Measurements from ENCODE around the gene CILP. TPM values are rescaled to one million over a fixed set of nuclear protein-coding genes. Genes with fewer than 3 reads are reported as not detected.

CILP gene, protein sequence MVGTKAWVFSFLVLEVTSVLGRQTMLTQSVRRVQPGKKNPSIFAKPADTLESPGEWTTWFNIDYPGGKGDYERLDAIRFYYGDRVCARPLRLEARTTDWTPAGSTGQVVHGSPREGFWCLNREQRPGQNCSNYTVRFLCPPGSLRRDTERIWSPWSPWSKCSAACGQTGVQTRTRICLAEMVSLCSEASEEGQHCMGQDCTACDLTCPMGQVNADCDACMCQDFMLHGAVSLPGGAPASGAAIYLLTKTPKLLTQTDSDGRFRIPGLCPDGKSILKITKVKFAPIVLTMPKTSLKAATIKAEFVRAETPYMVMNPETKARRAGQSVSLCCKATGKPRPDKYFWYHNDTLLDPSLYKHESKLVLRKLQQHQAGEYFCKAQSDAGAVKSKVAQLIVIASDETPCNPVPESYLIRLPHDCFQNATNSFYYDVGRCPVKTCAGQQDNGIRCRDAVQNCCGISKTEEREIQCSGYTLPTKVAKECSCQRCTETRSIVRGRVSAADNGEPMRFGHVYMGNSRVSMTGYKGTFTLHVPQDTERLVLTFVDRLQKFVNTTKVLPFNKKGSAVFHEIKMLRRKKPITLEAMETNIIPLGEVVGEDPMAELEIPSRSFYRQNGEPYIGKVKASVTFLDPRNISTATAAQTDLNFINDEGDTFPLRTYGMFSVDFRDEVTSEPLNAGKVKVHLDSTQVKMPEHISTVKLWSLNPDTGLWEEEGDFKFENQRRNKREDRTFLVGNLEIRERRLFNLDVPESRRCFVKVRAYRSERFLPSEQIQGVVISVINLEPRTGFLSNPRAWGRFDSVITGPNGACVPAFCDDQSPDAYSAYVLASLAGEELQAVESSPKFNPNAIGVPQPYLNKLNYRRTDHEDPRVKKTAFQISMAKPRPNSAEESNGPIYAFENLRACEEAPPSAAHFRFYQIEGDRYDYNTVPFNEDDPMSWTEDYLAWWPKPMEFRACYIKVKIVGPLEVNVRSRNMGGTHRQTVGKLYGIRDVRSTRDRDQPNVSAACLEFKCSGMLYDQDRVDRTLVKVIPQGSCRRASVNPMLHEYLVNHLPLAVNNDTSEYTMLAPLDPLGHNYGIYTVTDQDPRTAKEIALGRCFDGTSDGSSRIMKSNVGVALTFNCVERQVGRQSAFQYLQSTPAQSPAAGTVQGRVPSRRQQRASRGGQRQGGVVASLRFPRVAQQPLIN
- total RNA-seq = not detected in 2 replicates

DNA sequence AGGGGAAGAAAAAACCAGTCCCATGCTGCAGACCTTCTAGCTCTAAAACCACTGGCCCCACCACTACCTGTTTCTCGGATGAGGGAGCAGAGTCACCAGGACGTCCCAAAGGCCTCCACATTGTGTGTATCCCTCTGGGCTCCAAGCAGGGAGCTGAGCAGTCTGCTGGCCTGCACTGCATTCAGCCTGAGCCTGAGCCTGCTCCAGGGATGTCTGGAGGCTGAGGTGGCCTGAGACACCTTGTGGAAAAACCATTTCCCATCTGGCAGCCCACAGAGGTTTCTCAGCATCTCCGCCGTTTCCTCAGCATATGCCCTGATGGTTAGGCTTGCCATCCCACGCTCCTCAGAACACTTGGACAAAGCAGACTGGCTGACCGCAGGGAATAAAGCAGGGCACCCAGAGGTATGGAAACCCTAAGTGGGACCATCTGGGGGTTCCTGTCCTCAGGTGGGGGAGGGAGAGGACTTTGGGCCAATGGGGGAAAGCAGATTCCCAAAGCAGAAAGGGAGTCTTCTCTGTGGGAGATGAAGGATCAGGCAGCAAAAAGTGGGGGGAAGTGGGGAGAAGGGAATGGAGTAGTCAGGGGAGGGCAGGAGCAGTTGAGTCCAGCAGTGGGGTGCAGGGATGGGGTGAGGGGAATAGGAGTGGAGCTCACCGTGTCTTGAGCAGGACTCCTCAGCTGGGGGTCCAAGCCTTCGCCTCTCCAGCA lies at the start of gene CILP:
TSS of gene CILP (minus strand) at position 704 of the 712 bp plus-strand sequence. CDS start 1,718 bp downstream, outside the sequence.

DNA sequence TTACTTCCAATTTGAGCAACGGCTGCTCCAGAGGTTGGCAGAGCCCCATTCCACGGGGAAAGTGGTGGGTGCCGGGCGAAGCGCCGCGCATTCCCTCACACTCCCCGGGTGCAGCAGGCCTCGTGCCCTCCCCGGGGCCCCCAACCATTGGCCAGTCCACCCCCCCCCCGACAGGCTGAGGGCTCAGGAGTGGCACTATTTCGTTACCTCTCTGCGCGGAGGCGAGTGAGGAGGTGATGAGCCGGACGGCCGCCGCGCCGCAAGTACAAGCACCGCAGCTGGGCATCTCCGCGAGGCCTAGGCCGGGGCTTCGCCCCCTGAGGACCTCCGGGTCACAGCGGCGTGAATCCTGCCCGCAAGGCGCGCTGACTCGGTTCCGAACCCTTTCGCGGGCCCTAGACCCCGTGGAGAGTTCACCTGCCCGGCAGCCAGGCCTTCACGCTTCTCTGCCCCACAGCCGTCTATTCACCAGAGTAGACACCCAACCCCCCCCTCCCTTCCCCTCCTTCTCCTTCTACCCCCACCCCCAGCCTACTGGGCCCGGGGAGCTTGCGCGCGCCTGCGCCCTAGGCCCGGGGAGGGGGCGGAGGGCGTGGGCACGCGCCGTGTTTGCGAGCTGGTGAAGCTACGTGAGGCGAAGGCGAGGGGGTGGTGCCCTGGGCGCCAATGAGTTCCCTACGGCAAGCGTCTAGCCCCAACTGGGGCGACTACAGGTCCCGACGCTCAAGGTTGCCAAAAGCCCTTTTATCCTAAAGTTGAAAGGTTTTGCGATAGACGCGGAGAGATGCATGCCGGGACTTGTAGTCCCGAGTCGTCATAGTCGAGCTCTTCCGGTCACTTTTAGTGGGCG lies 26.2 kb downstream of the CILP start, which contains the start of gene CLPX:
TSS of gene CLPX (minus strand) at position 475 of the 850 bp plus-strand sequence. CDS start at position 286, 189 bp downstream.

Small RNAs within 50 kb of the gene (small RNA-seq; reads per million reads assigned to genes)
- not detected for gene AC068213.1 (ENCODE audit: low replicate concordance)
- not detected for gene RNU6-686P (ENCODE audit: low replicate concordance)

Other genes starting within 250 kb of the CILP start
- gene SPG21, start 221.6 kb downstream of the CILP start, total RNA-seq = 98.7 and 101 TPM in 2 replicates
- gene MTFMT, start 181.8 kb downstream of the CILP start, total RNA-seq = 16.4 and 29.8 TPM in 2 replicates
- not detected in 2 replicates for gene SLC51B, start 166.1 kb downstream of the CILP start, total RNA-seq
- 0.22 and 1.6 TPM in 2 replicates for gene RASL12, start 143.5 kb downstream of the CILP start, total RNA-seq
- not detected in 2 replicates for gene KBTBD13, start 134.7 kb downstream of the CILP start, total RNA-seq
- 2.1 and 2.2 TPM in 2 replicates for gene UBAP1L, start 96.3 kb downstream of the CILP start, total RNA-seq
- 15.1 and 26.1 TPM in 2 replicates for gene PDCD7, start 77.7 kb downstream of the CILP start, total RNA-seq
- gene CLPX, start 26.1 kb downstream of the CILP start, total RNA-seq = 34.5 and 39.8 TPM in 2 replicates
- 3.0 and 5.0 TPM in 2 replicates for gene PARP16, start 75.4 kb upstream of the CILP start, total RNA-seq
- not detected in 2 replicates for gene RNU5A-1, start 84.6 kb upstream of the CILP start, total RNA-seq
- gene RNU5B-1, start 93.2 kb upstream of the CILP start, total RNA-seq = not detected in 2 replicates
- not detected in 2 replicates for gene IGDCC3, start 166.5 kb upstream of the CILP start, total RNA-seq
- 5.9 and 10.3 TPM in 2 replicates for gene IGDCC4, start 211.5 kb upstream of the CILP start, total RNA-seq